Muscle layer of colon (tissue), 2 donors: ENCODE results near the gene FABP3.

Experiments
- H3K27ac ChIP-seq: one replicate; pipeline ENCODE4 v1.7.0; 2013; ENCODE audit warnings: low read depth, mild to moderate bottlenecking, low read length, moderate library complexity
- H3K27me3 ChIP-seq, 2 donors: one replicate each; pipeline ENCODE4 v1.7.0; 2013; ENCODE audit warnings: low read length in 2 of 2, mild to moderate bottlenecking in 2 of 2; ENCODE audit not compliant: insufficient read depth in 2 of 2, control insufficient read depth in 1 of 2
- H3K36me3 ChIP-seq: one replicate; pipeline ENCODE4 v1.7.0; 2013; ENCODE audit warnings: mild to moderate bottlenecking, low read length; ENCODE audit not compliant: insufficient read depth
- H3K4me1 ChIP-seq: one replicate; pipeline ENCODE4 v1.7.0; 2013; ENCODE audit warnings: mild to moderate bottlenecking, low read length; ENCODE audit not compliant: insufficient read depth
- H3K4me3 ChIP-seq, 2 donors: one replicate each; pipeline ENCODE4 v1.7.0; 2013; ENCODE audit warnings: low read length in 2 of 2, low read depth in 1 of 2, mild to moderate bottlenecking in 1 of 2, moderate library complexity in 1 of 2
- H3K9ac ChIP-seq: one replicate; pipeline ENCODE4 v1.7.0; 2013; ENCODE audit warnings: low read length
- H3K9me3 ChIP-seq: one replicate; pipeline ENCODE4 v1.7.0; 2013; ENCODE audit warnings: mild to moderate bottlenecking, low read length
- donor health status: abdominal sarcoma.
- donor health status: Adenocarcinoma of cecum.

The FABP3 gene

GRCh38 chr1:31373056-31373896 is at the start of gene FABP3:
FABP3 (minus strand) TSS chr1:31373076; CDS start chr1:31373014, 62 bp downstream.
- H3K27me3 ChIP-seq: no peaks in the 10 kb centered on the region
- H3K9ac ChIP-seq: peak within 1 kb of the TSS; percentile 56
- peak within 1 kb of the TSS; percentile 27 for H3K27ac ChIP-seq
- peaks cover 31% of the 10 kb centered on the region for H3K4me1 ChIP-seq
- H3K9me3 ChIP-seq: no peaks in the 10 kb centered on the region
- no peaks in the 10 kb centered on the region for H3K36me3 ChIP-seq
- peak within 1 kb of the TSS; percentile 10 to 75 for H3K4me3 ChIP-seq

GRCh38 chr1:31421371-31422040 is 48.6 kb upstream of the FABP3 start:
- Histone ChIP-seq H3K27ac (no peak overlapping the region), H3K9ac (no peak overlapping the region), H3K4me3 (no peak overlapping the region), H3K9me3 (no peaks in the 10 kb centered on the region), H3K27me3 (no peaks in the 10 kb centered on the region), H3K36me3 (no peaks in the 10 kb centered on the region), H3K4me1 (no peaks in the 10 kb centered on the region)

GRCh38 chr1:31420716-31421115 is 47.8 kb upstream of the FABP3 start:
- H3K9me3 ChIP-seq: no peaks in the 10 kb centered on the region
- no peak overlapping the region for H3K27ac ChIP-seq
- no peaks in the 10 kb centered on the region for H3K4me1 ChIP-seq
- no peak overlapping the region for H3K9ac ChIP-seq
- H3K36me3 ChIP-seq: no peaks in the 10 kb centered on the region
- no peak overlapping the region for H3K4me3 ChIP-seq
- no peaks in the 10 kb centered on the region for H3K27me3 ChIP-seq

- Histone ChIP-seq H3K9ac (no peak overlapping the region), H3K4me3 (no peak overlapping the region), H3K27ac (no peak overlapping the region), H3K27me3 (peaks cover 0 to 17% of the 10 kb centered on the region in 2 donors), H3K9me3 (no peaks in the 10 kb centered on the region), H3K36me3 (no peaks in the 10 kb centered on the region), H3K4me1 (no peaks in the 10 kb centered on the region)
Measured at GRCh38 chr1:31418626-31419323, 45.9 kb upstream of the FABP3 start.

- no peak overlapping the region for H3K27ac ChIP-seq
- H3K27me3 ChIP-seq: peaks cover 7 to 32% of the 10 kb centered on the region in 2 donors
- H3K36me3 ChIP-seq: no peaks in the 10 kb centered on the region
- no peak overlapping the region for H3K9ac ChIP-seq
- H3K9me3 ChIP-seq: no peaks in the 10 kb centered on the region
- no peaks in the 10 kb centered on the region for H3K4me1 ChIP-seq
- no peak overlapping the region for H3K4me3 ChIP-seq
Measured at GRCh38 chr1:31417148-31417547, 44.3 kb upstream of the FABP3 start.

GRCh38 chr1:31416101-31416736 is 43.3 kb upstream of the FABP3 start:
- no peaks in the 10 kb centered on the region for H3K36me3 ChIP-seq
- H3K4me3 ChIP-seq: no peak overlapping the region
- H3K9ac ChIP-seq: no peak overlapping the region
- H3K4me1 ChIP-seq: no peaks in the 10 kb centered on the region
- peaks cover 15 to 41% of the 10 kb centered on the region in 2 donors for H3K27me3 ChIP-seq
- no peaks in the 10 kb centered on the region for H3K9me3 ChIP-seq
- H3K27ac ChIP-seq: no peak overlapping the region

- H3K27ac ChIP-seq: no peak overlapping the region
- H3K9me3 ChIP-seq: no peaks in the 10 kb centered on the region
- peaks cover 20 to 47% of the 10 kb centered on the region in 2 donors for H3K27me3 ChIP-seq
- no peak overlapping the region for H3K4me3 ChIP-seq
- no peaks in the 10 kb centered on the region for H3K4me1 ChIP-seq
- H3K9ac ChIP-seq: no peak overlapping the region
- no peaks in the 10 kb centered on the region for H3K36me3 ChIP-seq
Measured at GRCh38 chr1:31415658-31416057, 42.8 kb upstream of the FABP3 start.

- H3K9ac ChIP-seq: no peak overlapping the region
- H3K36me3 ChIP-seq: no peaks in the 10 kb centered on the region
- H3K27ac ChIP-seq: no peak overlapping the region
- H3K9me3 ChIP-seq: no peaks in the 10 kb centered on the region
- peaks cover 21 to 52% of the 10 kb centered on the region in 2 donors for H3K27me3 ChIP-seq
- no peaks in the 10 kb centered on the region for H3K4me1 ChIP-seq
- no peak overlapping the region for H3K4me3 ChIP-seq
Measured at GRCh38 chr1:31414980-31415370, 42.1 kb upstream of the FABP3 start.

- H3K4me1 ChIP-seq: no peaks in the 10 kb centered on the region
- H3K27ac ChIP-seq: no peak overlapping the region
- no peaks in the 10 kb centered on the region for H3K9me3 ChIP-seq
- no peak overlapping the region for H3K9ac ChIP-seq
- H3K36me3 ChIP-seq: no peaks in the 10 kb centered on the region
- H3K4me3 ChIP-seq: peak overlapping the region; percentile 42 to 55
- H3K27me3 ChIP-seq: peaks cover 26 to 56% of the 10 kb centered on the region in 2 donors
Measured at GRCh38 chr1:31413405-31414001, 40.6 kb upstream of the FABP3 start.

- H3K4me1 ChIP-seq: no peaks in the 10 kb centered on the region
- no peak within 1 kb of the TSS for H3K9ac ChIP-seq
- peak within 1 kb of the TSS; percentile 42 to 55 for H3K4me3 ChIP-seq
Measured at GRCh38 chr1:31412732-31413404, 40.0 kb upstream of the FABP3 start, which contains the start of gene SERINC2. SERINC2 (plus strand) TSS chr1:31413213; CDS start chr1:31413266, 53 bp downstream.

More at GRCh38 chr1:31412732-31413404, 40.0 kb upstream of the FABP3 start, which contains the start of gene SERINC2:
- Histone ChIP-seq H3K27me3 (peaks cover 26 to 56% of the 10 kb centered on the region in 2 donors), H3K27ac (no peak within 1 kb of the TSS), H3K36me3 (no peaks in the 10 kb centered on the region), H3K9me3 (no peaks in the 10 kb centered on the region)
